ENCODE results near the gene RNF144A. TPM values are rescaled to one million over a fixed set of nuclear protein-coding genes. Genes with fewer than 3 reads are reported as not detected.

Gene RNF144A
- total and polyA plus RNA-seq, 10 of the 15 experiments (the other 5 are each of a cell fraction or from before 2014, with no cell fraction given): 0.02 to 12.1 (median 0.48) TPM; not detected in 1

- Histone ChIP-seq H4K20me1 (ENCODE audit: control insufficient read depth, insufficient read depth) (no peaks in the 10 kb centered on the region), H3K27me3 (replicated peaks in 1 of 2; ENCODE audit: control insufficient read depth in 2 of 2, insufficient read depth in 2 of 2, low read length in 1 of 2) (no peaks in the 10 kb centered on the region), H3K4me3 (no peak overlapping the region), H3K9me3 (replicated peaks; ENCODE audit: control insufficient read depth, insufficient read depth, low read length) (no peaks in the 10 kb centered on the region; the same call in 2 of the 3 replicates), H2AFZ (ENCODE audit: control insufficient read depth, low read depth, low read length) (no peak overlapping the region), H3K4me1 (ENCODE audit: control insufficient read depth, insufficient read depth, low read length) (no peaks in the 10 kb centered on the region), H3K36me3 (ENCODE audit: control insufficient read depth in 2 of 2, insufficient read depth in 2 of 2, low read length in 1 of 2) (no peaks in the 10 kb centered on the region), H3K79me2 (ENCODE audit: control insufficient read depth, insufficient read depth, low read length) (no peaks in the 10 kb centered on the region), H3K4me2 (ENCODE audit: control insufficient read depth, insufficient read depth) (no peak overlapping the region), H3K9ac (ENCODE audit: control insufficient read depth, insufficient read depth, low read length) (no peak overlapping the region), H3K27ac (ENCODE audit: control insufficient read depth, insufficient read depth) (no peak overlapping the region)
- in situ Hi-C loops (cut with MboI) (no loop called here), intact Hi-C loops (cut with micrococcal nuclease; ENCODE audit: unreplicated experiment) (no loop called here)
- no peak for ATAC-seq
- ChIA-PET POLR2A (no interaction called here), RAD21 (ENCODE audit: unreplicated experiment) (no interaction called here), SMC1A (ENCODE audit: uncharacterized antibody, unreplicated experiment) (no interaction called here), CTCF (interaction anchor here (1.2 kb wide), 1 partner anchor 26 kb away, joined by 3 read pairs; no protein-coding TSS in a partner anchor)
- TF ChIP-seq RUNX3 (IDR thresholded peaks at IDR 0.05; ENCODE audit: low read length) (no peak), ZBTB4 (CRISPR knock-in tag; IDR thresholded peaks at IDR 0.05) (no peak), BHLHE40 (IDR thresholded peaks at IDR 0.05; ENCODE audit: borderline replicate concordance in 1 of 2, low read depth in 2 of 2, low read length in 1 of 2) (no peak)
- no peak for DNase-seq (ENCODE audit: low read depth, low spot score)
- no peak for FAIRE-seq
- no TSS peak for BruUV-seq (replicated peaks)
- WGBS (ENCODE audit: insufficient coverage, insufficient replicate concordance, low lambda C conversion rate, missing lambda C conversion rate): 60% methylated on average over 3 of the region's 3 CpGs
Observed at GRCh38 chr2:6959751-6960150, 42.5 kb downstream of the RNF144A start.

GRCh38 chr2:6960659-6961058 lies 43.4 kb downstream of the RNF144A start:
- Histone ChIP-seq H3K27me3 (replicated peaks in 1 of 2; ENCODE audit: control insufficient read depth in 2 of 2, insufficient read depth in 2 of 2, low read length in 1 of 2) (no peaks in the 10 kb centered on the region), H3K79me2 (ENCODE audit: control insufficient read depth, insufficient read depth, low read length) (no peaks in the 10 kb centered on the region), H4K20me1 (ENCODE audit: control insufficient read depth, insufficient read depth) (no peaks in the 10 kb centered on the region), H2AFZ (ENCODE audit: control insufficient read depth, low read depth, low read length) (no peak overlapping the region), H3K9me3 (replicated peaks; ENCODE audit: control insufficient read depth, insufficient read depth, low read length) (no peaks in the 10 kb centered on the region; the same call in 2 of the 3 replicates), H3K27ac (ENCODE audit: control insufficient read depth, insufficient read depth) (no peak overlapping the region), H3K4me3 (no peak overlapping the region), H3K4me1 (ENCODE audit: control insufficient read depth, insufficient read depth, low read length) (no peaks in the 10 kb centered on the region), H3K36me3 (ENCODE audit: control insufficient read depth in 2 of 2, insufficient read depth in 2 of 2, low read length in 1 of 2) (no peaks in the 10 kb centered on the region), H3K9ac (ENCODE audit: control insufficient read depth, insufficient read depth, low read length) (no peak overlapping the region), H3K4me2 (ENCODE audit: control insufficient read depth, insufficient read depth) (no peak overlapping the region)
- ChIA-PET POLR2A (no interaction called here), RAD21 (ENCODE audit: unreplicated experiment) (no interaction called here), SMC1A (ENCODE audit: uncharacterized antibody, unreplicated experiment) (interaction anchor here (1.6 kb wide), 1 partner anchor 44 kb away, joined by 3 read pairs; no protein-coding TSS in a partner anchor), CTCF (no interaction called here)
- intact Hi-C loops (cut with micrococcal nuclease; ENCODE audit: unreplicated experiment): no loop called here
- no peak for FAIRE-seq
- ATAC-seq: no peak
- WGBS (ENCODE audit: insufficient coverage, insufficient replicate concordance, low lambda C conversion rate, missing lambda C conversion rate): 34% methylated on average over 8 of the region's 8 CpGs
- BruUV-seq (replicated peaks): no TSS peak
- DNase-seq (ENCODE audit: low read depth, low spot score): no peak
- in situ Hi-C loops (cut with MboI): no loop called here
- TF ChIP-seq MTA2 (IDR thresholded peaks at IDR 0.05; ENCODE audit: low read depth) (no peak), IRF4 (IDR thresholded peaks at IDR 0.05; ENCODE audit: low read depth, low read length) (no peak), ASH2L (IDR thresholded peaks at IDR 0.05; ENCODE audit: borderline replicate concordance, low read depth) (no peak), HDGF (IDR thresholded peaks at IDR 0.05) (no peak), MTA3 (IDR thresholded peaks at IDR 0.05; ENCODE audit: borderline replicate concordance, low read length) (no peak), MEF2B (IDR thresholded peaks at IDR 0.05; ENCODE audit: partially characterized antibody, poor library complexity, severe bottlenecking) (no peak), SP1 (IDR thresholded peaks at IDR 0.05; ENCODE audit: low read depth, low read length) (no peak), PML (IDR thresholded peaks at IDR 0.05; ENCODE audit: low read length) (no peak), SRF (IDR thresholded peaks at IDR 0.05; ENCODE audit: low read depth in 2 of 2, low read length in 2 of 2) (no peak)
- TF ChIP-seq, protein P1, sequence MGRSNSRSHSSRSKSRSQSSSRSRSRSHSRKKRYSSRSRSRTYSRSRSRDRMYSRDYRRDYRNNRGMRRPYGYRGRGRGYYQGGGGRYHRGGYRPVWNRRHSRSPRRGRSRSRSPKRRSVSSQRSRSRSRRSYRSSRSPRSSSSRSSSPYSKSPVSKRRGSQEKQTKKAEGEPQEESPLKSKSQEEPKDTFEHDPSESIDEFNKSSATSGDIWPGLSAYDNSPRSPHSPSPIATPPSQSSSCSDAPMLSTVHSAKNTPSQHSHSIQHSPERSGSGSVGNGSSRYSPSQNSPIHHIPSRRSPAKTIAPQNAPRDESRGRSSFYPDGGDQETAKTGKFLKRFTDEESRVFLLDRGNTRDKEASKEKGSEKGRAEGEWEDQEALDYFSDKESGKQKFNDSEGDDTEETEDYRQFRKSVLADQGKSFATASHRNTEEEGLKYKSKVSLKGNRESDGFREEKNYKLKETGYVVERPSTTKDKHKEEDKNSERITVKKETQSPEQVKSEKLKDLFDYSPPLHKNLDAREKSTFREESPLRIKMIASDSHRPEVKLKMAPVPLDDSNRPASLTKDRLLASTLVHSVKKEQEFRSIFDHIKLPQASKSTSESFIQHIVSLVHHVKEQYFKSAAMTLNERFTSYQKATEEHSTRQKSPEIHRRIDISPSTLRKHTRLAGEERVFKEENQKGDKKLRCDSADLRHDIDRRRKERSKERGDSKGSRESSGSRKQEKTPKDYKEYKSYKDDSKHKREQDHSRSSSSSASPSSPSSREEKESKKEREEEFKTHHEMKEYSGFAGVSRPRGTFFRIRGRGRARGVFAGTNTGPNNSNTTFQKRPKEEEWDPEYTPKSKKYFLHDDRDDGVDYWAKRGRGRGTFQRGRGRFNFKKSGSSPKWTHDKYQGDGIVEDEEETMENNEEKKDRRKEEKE (IDR thresholded peaks at IDR 0.05): no peak
